ENCODE results near the gene IARS2.
A peak's percentile ranks its signal among the peaks of the same experiment; 100 is the strongest.
"Not testable (repeated sequence)": the region's sequence is repeated elsewhere in the genome, so short reads cannot be mapped to it uniquely, and the experiment has no call there.

Gene IARS2

GRCh38 chr1:220094016-220094911 is at the start of gene IARS2:
TSS of gene IARS2 (plus strand) at chr1:220094132. CDS start at chr1:220094217, 85 bp downstream.
- peak; percentile 85 for DNase-seq (ENCODE audit: low read depth)

- DNase-seq (ENCODE audit: low read depth) = no peak
Measured at GRCh38 chr1:220044678-220045355, 49.1 kb upstream of the IARS2 start.

DNA sequence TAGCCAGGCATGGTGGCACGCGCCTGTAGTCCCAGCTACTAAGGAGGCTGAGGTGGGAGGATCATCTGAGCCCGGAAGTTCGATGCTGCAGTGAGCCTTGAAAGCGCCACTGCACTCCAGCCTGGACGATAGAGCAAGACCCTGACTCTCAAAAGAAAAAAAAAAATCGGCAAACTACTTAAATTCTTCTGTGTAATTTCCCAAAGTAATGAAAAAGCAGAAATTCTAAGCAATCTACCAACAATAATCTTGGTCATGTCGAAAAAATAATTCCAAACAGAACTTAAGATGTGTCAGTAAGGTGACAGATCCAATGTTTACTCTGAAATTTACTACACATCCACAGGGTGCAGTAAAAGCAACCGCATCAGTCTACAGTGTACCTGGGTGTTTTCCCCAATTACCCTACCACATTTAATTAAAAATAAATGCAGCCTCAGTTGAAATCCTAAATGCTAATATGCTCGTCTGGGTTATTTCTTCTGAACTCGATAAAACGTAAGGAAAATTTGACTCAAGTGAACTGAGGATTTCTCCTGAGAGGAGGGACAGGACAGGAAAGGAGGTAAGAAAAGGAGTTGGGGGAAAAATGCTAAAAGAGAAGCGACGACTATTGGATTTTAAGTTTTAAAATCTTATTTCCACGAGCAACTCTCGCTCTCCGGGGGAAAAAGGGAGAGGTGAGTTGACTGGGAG is 48.4 kb upstream of the IARS2 start:
- DNase-seq (ENCODE audit: low read depth) = no peak

- DNase-seq (ENCODE audit: low read depth) = peak; percentile 92
Measured at GRCh38 chr1:220046052-220046930, 47.6 kb upstream of the IARS2 start, which contains the start of gene EPRS1. TSS of gene EPRS1 (minus strand) at chr1:220046505. CDS start at chr1:220046388, 117 bp downstream.

DNA sequence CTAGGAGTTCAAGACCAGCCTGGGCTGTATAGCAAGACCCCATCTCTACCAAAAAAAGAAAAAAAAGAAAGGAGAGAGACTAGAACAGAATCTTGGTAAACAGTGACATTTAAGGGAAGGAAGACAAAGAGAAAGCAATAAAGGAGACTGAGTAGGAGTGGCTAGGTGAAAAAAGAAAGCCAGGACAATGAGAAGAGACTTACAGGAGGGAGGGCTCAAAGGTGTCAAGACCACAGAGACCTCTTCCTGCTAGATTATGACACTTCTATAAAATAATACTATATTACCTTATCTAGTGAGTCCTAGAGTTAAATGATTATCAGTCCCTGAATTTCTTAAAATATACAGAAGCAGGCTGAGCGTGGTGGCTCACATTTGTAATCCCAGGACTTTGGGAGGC is 37.6 kb upstream of the IARS2 start:
- no peak for DNase-seq (ENCODE audit: low read depth)

- no peak for DNase-seq (ENCODE audit: low read depth)
Measured at GRCh38 chr1:220060876-220061275, 33.1 kb upstream of the IARS2 start.

DNA sequence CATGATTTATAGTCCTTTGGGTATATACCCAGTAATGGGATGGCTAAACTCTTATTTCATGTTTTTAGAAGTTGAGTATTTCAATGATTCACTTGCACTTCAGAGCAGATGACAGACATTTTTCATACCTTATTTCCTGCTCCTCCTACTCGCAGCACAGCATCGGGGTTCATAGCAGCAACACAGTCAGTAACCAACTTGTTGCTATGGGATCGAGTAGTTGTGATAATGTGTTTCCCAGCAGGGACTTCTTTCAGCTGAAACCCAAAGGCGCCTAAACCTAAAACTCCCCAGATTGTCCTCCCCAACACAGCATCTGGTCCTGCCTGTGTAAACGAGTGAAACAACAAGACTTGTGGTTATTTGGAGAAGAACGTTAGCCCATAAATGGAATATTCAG is 31.3 kb upstream of the IARS2 start:
- no peak for DNase-seq (ENCODE audit: low read depth)

DNA sequence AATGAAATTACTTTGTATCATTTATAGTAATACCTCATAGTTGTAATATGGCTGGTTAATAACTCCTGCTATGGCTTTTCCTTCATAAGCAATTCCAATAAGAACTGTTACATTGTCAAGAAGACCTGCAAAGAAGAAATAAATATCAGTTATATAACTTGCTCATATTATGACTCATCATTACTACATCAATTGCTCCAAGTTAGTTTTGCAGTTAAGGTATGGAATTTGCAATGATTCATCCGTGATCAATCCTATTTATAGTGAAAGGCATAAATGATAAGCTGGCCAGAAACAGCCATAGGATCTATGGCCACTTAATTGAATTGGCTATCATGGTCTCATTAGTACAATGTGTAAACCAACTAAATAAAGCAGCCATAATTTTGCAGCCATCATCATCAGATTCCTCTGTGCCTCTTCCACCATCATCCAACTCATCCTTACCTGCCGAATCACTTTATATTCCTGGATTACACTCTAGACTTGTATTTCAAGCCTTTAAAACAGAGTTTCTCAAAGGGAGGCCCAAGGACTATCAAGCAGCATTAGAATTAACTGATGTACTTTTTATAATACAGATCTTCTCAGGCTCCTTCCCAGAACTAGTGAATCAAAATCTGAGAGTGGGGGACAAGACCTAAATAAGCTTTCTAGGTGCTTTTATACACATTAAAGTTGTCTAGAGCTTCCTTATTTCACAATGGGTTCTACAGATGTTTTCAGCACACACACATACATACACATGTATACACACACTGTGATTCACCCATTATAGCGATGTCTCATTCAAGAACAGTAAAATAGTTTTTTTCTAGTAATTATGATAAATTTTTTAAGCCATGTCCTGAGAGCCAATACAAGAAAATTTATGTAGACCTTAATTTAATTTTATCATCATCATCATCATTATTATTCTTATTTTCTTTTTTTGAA is 26.4 kb upstream of the IARS2 start:
- no peak for DNase-seq (ENCODE audit: low read depth)

- no peak for DNase-seq (ENCODE audit: low read depth)
Measured at GRCh38 chr1:220076861-220077762, 16.8 kb upstream of the IARS2 start.

DNA sequence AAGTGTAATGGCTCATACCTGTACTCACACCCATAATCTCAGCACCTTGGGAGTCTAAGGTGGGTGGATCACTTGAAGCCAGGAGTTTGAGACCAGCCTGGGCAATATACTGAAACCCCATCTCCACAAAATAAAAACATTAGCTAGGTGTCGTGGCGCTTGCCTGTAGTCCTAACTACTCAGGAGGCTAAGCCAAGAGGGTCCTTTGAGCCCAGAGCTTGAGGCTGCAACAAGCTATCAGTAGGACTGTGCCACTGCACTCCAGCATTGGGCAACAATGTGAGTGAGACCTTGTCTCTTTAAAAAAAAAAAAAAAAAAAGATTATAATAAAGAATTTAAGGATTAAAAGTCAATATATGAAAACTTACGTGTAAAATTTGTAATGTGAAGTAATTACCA is 16.0 kb upstream of the IARS2 start:
- DNase-seq (ENCODE audit: low read depth) = no peak

DNA sequence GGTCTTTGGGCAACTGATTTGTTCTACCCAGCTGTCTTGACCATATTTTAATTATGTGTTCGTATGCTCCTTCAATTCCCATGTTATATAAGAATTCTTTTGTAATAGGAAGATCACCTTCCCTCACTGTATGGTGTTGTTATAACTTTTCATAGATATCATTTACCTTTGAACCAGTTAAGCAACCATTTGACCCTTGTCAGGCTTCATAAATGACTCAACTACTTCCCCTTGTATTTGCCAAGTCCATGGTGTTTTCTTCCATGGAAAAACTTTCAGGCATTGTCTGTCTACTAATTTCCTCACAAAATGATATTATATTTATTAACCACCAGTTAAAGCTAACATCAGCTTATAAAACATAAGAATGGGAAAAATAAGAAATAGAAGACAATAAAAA is 9.5 kb upstream of the IARS2 start:
- DNase-seq (ENCODE audit: low read depth) = no peak

DNA sequence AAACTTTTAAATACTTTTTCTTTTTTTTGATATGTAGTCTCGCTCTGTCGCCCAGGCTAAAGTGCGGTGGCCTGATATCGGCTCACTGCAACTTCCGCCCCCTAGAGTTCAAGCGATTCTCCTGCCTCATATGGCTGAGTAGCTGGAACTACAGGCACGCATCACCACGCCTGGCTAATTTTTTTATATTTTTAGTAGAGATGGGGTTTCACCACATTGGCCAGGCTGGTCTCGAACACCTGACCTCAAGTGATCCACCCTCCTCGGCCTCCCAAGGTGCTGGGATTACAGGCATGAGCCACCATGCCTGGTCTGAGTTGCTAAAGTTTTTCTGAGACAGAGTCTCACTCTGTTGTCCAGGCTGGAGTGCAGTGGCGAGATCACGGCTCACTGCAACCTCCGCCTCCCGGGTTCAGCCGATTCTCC is 7.7 kb upstream of the IARS2 start:
- DNase-seq (ENCODE audit: low read depth) = not testable (repeated sequence)

DNA sequence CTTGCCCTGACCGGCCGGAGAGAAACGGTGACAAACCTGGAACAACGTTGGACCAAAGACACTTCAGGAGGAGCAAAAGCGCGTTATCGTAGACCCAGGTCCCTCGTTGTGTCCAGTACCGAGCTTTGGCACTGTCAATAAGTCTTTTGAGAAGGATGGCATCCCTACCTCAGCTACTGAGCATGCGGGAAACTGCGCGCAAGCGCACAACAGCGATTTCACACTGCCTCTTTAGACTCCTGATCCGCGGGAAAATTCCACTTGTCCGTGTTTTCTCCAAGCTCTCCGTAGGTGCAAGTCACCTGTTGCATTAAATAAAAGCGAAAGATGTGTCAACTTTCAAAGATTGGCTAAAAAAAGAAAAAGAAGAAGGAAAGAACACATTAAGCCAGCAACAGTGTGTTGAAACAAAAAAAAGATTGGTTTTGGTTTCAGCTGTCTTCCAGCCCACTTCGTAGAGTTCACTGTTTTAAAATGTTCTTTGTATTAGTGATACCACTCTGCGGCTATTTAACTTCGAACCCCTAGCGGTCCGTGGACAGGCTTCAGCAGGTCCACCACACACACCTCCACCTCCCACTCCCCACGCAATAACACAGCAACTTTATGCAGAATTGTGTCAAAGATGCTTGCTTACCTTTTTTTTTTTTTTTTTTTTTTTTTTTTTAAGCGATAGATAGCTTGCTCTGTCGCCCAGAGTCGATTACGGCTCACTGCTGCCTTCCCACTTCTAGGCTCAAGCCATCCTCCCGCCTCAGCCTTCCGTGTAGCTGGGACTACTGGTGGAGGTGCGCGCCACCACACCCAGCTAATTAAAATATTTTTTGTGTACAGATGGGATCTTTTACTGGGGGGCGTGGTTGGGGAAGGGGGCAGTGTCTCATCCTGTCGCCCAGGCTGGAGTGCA is 4.0 kb upstream of the IARS2 start, which contains the start of gene BPNT1:
Gene BPNT1, minus strand, starts transcription at position 139 of the 907 bp plus-strand sequence. CDS start 9,942 bp downstream, outside the sequence.
- peak; percentile 92 for DNase-seq (ENCODE audit: low read depth)

DNA sequence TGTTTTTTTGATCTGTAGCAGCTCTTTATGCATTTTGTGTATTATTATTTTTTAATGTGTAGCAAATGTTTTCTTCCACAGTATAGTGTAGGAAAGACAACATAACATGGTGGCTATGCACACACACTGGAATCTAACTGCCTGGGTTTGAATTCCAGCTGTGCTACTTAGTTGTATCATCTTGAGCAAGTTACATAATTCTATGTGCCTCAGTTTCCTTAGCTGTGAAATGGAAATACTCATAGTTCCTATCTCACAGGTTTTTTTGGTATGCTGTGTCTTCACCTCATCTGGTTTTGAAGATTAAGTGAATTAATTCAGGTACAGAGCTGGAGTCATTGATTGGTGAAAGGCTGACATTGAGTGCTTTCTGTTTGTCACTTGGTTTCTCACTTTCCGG is 1.2 kb upstream of the IARS2 start:
- DNase-seq (ENCODE audit: low read depth) = no peak

- DNase-seq (ENCODE audit: low read depth) = no peak
Measured at GRCh38 chr1:220093361-220094015, 444 bp upstream of the IARS2 start.

GRCh38 chr1:220099826-220100225 is 5.9 kb downstream of the IARS2 start:
- no peak for DNase-seq (ENCODE audit: low read depth)

DNA sequence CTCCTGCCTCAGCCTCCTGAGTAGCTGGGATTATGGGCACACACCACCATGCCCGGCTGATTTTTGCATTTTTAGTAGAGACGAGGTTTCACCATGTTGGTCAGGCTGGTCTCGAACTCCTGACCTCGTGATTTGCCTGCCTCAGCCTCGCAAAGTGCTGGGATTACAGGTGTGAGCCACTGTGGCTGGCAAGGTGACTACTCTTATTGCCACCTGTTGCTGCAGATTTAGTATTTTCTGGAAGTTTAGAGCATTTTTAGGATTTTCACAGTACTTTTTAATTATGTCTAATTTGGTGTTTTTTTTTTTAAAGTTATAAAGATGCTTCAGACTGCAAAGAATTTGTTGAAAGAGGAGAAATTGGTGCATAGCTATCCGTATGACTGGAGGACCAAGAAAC is 16.5 kb downstream of the IARS2 start:
- not testable (repeated sequence) for DNase-seq (ENCODE audit: low read depth)

DNA sequence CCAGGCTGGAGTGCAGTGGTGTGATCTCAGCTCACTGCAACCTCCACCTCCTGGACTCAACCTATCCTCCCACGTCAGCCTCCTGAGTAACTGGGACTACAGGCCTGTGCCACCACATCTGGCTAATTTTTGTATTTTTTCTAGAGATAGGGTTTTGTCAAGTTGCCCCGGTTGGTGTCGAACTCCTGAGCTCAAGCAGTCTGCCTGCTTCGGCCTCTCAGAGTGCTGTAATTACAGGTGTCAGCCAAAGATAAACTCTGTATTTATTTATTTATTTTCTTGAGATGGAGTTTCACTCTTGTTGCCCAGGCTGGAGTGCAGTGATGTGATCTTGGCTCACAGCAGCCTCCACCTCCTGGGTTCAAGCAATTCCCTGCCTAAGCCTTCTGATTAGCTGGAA is 18.7 kb downstream of the IARS2 start:
- DNase-seq (ENCODE audit: low read depth) = not testable (repeated sequence)
